ENCODE results near the gene ST6GALNAC2. TPM values are rescaled to one million over a fixed set of nuclear protein-coding genes. Genes with fewer than 3 reads are reported as not detected.

ST6GALNAC2 gene
- total RNA-seq: 0.96 and 1.1 TPM in 2 replicates

DNA sequence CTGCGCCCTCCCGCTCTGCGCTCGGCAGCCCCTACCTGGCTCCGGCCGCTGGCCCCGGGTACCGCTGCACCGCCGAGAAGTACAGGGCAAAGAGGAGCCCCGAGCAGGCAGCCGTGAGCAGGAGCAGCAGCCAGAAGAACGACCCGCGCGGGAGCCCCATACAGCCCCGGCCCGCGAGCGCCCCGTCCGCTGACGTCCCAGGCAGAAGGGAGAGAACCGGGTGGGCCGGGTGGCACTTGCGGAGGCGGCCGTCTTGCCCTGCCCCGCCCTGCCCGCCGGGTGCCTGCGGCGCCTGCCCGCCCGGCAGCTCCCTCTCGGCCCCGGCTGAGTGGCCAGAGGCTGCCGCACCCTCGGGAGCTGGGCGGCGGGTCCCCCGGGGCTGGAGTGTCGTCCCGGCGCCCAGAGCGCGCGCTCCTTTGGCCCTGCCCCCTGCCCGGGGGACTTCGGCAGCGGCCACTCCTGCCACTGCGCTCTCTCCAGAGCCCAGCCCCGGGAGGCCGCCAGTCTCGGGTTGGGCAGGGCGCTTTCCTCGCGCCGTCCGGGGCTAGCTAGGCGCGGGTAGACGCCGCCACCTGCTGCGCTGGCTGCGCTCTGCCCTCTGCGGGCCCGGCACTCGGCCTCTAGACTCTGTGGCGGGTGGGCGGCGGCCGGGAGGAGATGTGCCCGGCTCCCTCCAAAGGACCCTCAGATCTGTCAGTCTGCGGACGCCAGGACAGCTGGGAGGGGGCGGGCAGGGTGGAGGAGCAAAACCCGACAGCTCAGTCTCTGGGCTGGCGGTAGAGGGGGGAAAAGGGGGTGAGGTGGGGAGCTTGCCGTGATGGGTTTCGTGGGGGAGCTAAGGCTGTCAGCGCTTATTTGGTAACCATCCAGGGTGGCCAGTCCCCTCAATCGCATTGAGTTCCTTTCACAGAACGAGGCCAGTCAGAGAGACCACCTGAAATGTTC lies at the start of gene ST6GALNAC2:
Gene ST6GALNAC2, minus strand, starts transcription at position 212 of the 945 bp plus-strand sequence. Its CDS starts 52 bp downstream, at position 160.

DNA sequence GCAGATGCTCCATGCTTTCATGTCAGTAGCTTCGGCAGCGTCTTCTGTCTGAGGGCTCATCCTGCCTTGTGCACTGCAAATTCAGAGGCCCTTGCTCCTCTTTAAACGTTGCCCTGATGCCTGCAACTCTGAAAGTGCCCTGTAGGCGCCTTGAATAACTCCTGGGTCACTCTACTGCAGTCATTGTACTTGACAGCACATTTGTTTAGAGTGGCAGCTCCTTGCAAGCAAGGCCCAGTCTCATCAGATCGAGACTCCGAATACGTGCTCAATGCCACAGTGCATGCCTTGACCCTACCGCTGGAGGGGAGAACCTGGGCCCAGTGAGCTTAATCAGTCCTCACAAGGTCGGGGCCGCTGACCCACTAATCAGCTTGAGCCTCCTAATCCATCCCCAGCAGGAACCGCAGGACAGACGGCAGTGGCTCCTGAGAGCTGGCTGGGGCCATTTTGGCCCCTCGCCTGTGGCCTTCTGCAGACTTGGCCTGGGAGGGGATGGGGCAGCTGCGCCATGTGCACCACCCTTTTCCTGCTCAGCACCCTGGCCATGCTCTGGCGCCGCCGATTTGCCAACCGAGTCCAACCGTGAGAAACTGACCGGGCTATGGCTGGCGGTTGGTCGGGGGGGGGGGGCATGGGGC lies 45.9 kb downstream of the ST6GALNAC2 start, which contains the start of gene PRCD:
Gene PRCD, plus strand, starts transcription at position 414 of the 641 bp plus-strand sequence. Its CDS starts 98 bp downstream, at position 512.

DNA sequence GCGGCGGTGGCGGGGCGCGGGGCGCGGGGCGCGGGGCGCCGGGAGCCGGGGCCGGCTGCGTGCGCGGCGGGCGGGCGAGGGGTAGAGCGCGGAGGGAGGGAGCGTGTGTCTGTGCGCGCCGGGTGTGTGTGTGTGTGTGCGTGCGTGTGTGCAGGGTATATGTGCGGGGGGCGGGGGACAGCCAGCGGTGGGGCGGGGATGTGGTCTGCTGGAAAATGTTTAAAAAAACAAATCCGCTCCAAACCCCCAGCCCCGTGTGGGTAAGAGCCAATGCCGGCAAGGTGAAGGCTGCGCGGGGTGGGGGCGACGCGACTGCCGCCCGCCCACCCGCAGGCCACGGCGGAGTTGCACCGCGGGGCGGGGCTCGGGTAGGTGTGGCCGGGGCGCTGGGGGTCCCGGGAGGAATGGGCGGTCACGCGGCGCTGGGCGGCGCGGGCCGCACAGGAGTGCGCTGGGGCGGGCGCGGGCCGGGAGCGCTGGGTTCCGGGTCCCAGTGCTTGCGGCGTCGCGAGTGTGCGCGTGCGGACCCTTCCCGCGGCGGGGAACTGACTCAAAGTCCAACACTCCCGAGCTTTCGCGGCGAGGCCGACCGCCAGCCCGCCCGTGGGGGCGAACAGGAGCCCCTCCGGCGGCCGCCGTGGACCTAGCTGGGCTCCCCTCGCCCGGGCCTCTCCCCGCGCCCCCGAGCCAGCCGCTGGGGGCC lies 47.9 kb downstream of the ST6GALNAC2 start, which contains the start of gene CYGB:
Gene CYGB, minus strand, starts transcription at position 132 of the 703 bp plus-strand sequence. CDS start 167 bp downstream, outside the sequence.

Other genes with a start within 250 kb of the ST6GALNAC2 start
- 29.9 and 39.1 TPM in 2 replicates for gene PRPSAP1, start 231.9 kb downstream of the ST6GALNAC2 start, total RNA-seq
- 63.7 and 160 TPM in 2 replicates for gene SPHK1, start 201.3 kb downstream of the ST6GALNAC2 start, total RNA-seq
- 17.5 and 28.4 TPM in 2 replicates for gene UBE2O, start 132.7 kb downstream of the ST6GALNAC2 start, total RNA-seq
- gene AANAT, start 118.3 kb downstream of the ST6GALNAC2 start, total RNA-seq: not detected in 2 replicates
- 3.1 and 8.2 TPM in 2 replicates for gene RHBDF2, start 84.4 kb downstream of the ST6GALNAC2 start, total RNA-seq
- gene CYGB, start 48.2 kb downstream of the ST6GALNAC2 start, total RNA-seq: 25.1 and 65.4 TPM in 2 replicates
- 1.9 and 11.0 TPM in 2 replicates for gene PRCD, start 45.8 kb downstream of the ST6GALNAC2 start, total RNA-seq
- gene ST6GALNAC1, start 57.9 kb upstream of the ST6GALNAC2 start, total RNA-seq: not detected in 2 replicates
- 267 and 920 TPM in 2 replicates for gene MXRA7, start 125.1 kb upstream of the ST6GALNAC2 start, total RNA-seq
- gene JMJD6, start 140.7 kb upstream of the ST6GALNAC2 start, total RNA-seq: 36.1 and 46.8 TPM in 2 replicates
- gene METTL23, start 141.0 kb upstream of the ST6GALNAC2 start, total RNA-seq: 25.5 and 25.7 TPM in 2 replicates
- gene SRSF2, start 151.5 kb upstream of the ST6GALNAC2 start, total RNA-seq: 82.3 and 204 TPM in 2 replicates
- gene MFSD11, start 152.3 kb upstream of the ST6GALNAC2 start, total RNA-seq: 24.3 and 36.1 TPM in 2 replicates

All from regular cardiac myocyte (primary cell).